Erythroblast (primary cell): ENCODE measurements around the gene SH3PXD2B.

ENCODE experiments used
- GATA1 ChIP-seq: IDR thresholded peaks from 2 replicates; pipeline ENCODE4 v1.6.1; 2011; ENCODE audit warnings: low read depth, mild to moderate bottlenecking, control low read depth, low read length, moderate library complexity
- POLR2A ChIP-seq: IDR thresholded peaks from 2 replicates; pipeline ENCODE4 v1.6.1; 2011; ENCODE audit warnings: mild to moderate bottlenecking, low read length

- TF ChIP-seq POLR2A (no peak), GATA1 (no peak)
These were observed 30.2 kb downstream of the SH3PXD2B start for GRCh38 chr5:172424111-172424490.
